ENCODE results near the gene FAM118B. TPM values are rescaled to one million over a fixed set of nuclear protein-coding genes. Genes with fewer than 3 reads are reported as not detected.

Gene FAM118B
- total RNA-seq, 3 donors from 2014 or later (not counting 1 experiment from before 2014, with no cell fraction given): 5.4 to 9.7 (median 7.8) TPM

DNA sequence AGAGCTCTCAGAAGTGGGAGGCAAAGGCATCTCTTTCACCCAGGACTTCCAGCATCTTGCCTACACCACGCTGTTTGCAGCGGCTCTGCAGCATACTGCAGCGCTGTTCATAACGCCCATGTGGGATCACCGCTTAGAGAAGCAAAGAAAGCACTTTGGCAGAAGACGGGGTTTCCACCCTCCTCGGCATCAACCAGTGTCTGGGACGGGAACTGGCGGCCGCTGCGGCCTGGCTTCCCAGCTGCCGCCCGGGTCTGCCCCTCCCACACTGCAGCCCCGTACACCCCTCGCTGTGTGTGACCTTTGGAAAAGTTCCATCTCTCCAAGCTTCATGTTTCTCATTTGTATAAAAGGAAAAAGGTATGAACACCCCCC is 70.8 kb downstream of the FAM118B start:
- peaks cover 3% of the 10 kb centered on the region for H3K36me3 ChIP-seq (ENCODE audit: control insufficient read depth, insufficient read depth, low read length)
- Mint-ChIP-seq H3K27me3 (ENCODE audit: low read depth in 2 of 2) (no peaks in the 10 kb centered on the region), H3K9me3 (no peaks in the 10 kb centered on the region), H3K4me1 (peaks cover 24 to 39% of the 10 kb centered on the region in 2 donors), H3K27ac (peak overlapping the region; percentile 95 to 96), H3K4me3 (peak overlapping the region; percentile 97), H3K36me3 (no peaks in the 10 kb centered on the region)
- H3K9me3 ChIP-seq (ENCODE audit: control insufficient read depth, insufficient read depth, low read length): no peaks in the 10 kb centered on the region
- H3K4me3 ChIP-seq (ENCODE audit: low read length): peak overlapping the region; percentile 64
- intact Hi-C loops (cut with micrococcal nuclease): loop anchor here (2.0 kb wide), 1 partner anchor 14 kb away; the partner anchor contains the start of genes FOXRED1 and SRPRA
- H3K4me1 ChIP-seq (ENCODE audit: control insufficient read depth, insufficient read depth, low read length): peaks cover 37% of the 10 kb centered on the region
- DNase-seq: peak in 1 of 2 donors; percentile 69
- peak overlapping the region; percentile 81 for H3K27ac ChIP-seq (ENCODE audit: low read length)
- peak; percentile 32 to 59 (median 42) for ATAC-seq
- TF ChIP-seq, protein P1, sequence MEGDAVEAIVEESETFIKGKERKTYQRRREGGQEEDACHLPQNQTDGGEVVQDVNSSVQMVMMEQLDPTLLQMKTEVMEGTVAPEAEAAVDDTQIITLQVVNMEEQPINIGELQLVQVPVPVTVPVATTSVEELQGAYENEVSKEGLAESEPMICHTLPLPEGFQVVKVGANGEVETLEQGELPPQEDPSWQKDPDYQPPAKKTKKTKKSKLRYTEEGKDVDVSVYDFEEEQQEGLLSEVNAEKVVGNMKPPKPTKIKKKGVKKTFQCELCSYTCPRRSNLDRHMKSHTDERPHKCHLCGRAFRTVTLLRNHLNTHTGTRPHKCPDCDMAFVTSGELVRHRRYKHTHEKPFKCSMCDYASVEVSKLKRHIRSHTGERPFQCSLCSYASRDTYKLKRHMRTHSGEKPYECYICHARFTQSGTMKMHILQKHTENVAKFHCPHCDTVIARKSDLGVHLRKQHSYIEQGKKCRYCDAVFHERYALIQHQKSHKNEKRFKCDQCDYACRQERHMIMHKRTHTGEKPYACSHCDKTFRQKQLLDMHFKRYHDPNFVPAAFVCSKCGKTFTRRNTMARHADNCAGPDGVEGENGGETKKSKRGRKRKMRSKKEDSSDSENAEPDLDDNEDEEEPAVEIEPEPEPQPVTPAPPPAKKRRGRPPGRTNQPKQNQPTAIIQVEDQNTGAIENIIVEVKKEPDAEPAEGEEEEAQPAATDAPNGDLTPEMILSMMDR (IDR thresholded peaks at IDR 0.05): no peak
- no peaks in the 10 kb centered on the region for H3K27me3 ChIP-seq (ENCODE audit: control insufficient read depth, insufficient read depth, low read length)
- WGBS (ENCODE audit: insufficient coverage): 5% methylated on average over 14 of the region's 15 CpGs

DNA sequence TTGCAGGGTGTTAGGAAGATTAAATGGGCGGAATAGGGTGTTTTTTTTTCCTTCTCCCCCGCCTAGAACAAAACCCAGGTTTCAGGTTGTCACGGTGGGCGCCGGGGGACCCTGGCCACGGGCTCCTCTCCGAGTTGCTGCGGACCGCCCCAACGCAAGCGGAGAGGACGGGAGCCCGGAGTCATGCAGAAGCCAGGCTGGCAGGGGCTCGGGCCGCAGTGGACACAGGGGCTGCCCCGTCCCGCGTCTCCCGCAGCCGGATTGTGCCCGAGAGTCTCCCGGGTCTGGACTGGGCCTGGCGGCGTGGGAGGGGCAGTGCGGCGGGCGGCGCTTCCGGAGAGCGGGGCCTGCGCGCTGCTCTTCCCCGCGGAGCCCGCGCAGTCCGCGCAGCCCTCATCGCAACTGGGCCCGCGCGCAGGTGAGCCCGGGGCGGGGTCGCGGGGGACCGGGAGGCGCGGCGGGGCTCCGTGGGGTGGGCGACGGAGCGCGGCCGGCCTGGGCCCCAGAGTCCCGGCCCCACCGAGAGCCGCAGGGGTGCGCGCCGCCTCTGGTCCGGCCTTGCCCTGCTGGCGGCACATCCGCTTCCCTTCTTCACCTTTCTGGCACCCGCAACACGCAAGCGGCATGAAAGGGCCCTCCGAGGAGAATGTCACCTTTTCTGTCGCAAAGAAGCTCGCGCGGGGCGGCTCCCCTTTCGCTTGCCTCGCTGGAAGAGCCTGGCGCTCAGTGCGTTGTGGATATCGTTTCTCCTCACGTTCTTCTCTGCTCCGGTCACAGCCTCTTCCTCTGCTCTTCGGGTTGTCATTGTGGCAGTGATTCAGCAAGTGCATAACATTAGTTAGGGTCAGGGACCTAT is 71.4 kb downstream of the FAM118B start, which contains the start of gene TIRAP:
Gene TIRAP, plus strand, starts transcription at position 358 of the 856 bp plus-strand sequence. CDS start 7,802 bp downstream, outside the sequence.
- Histone ChIP-seq H3K36me3 (ENCODE audit: control insufficient read depth, insufficient read depth, low read length) (no peaks in the 10 kb centered on the region), H3K27ac (ENCODE audit: low read length) (peak within 1 kb of the TSS; percentile 90), H3K4me3 (ENCODE audit: low read length) (peak within 1 kb of the TSS; percentile 89), H3K27me3 (ENCODE audit: control insufficient read depth, insufficient read depth, low read length) (no peaks in the 10 kb centered on the region), H3K4me1 (ENCODE audit: control insufficient read depth, insufficient read depth, low read length) (peaks cover 37% of the 10 kb centered on the region), H3K9me3 (ENCODE audit: control insufficient read depth, insufficient read depth, low read length) (no peaks in the 10 kb centered on the region)
- peak within 1 kb of the TSS; percentile 95 to 96 for H3K27ac Mint-ChIP-seq
- no peaks in the 10 kb centered on the region for H3K36me3 Mint-ChIP-seq
- intact Hi-C loops (cut with micrococcal nuclease): loop anchor here (2.0 kb wide), 1 partner anchor 14 kb away; the partner anchor contains the start of genes FOXRED1 and SRPRA
- DNase-seq (peak; percentile 53 to 81), ATAC-seq (peak; percentile 80 to 82 (median 81))
- no peaks in the 10 kb centered on the region for H3K27me3 Mint-ChIP-seq (ENCODE audit: low read depth in 2 of 2)
- TF ChIP-seq, protein P1 (IDR thresholded peaks at IDR 0.05): no peak
- H3K4me1 Mint-ChIP-seq: peaks cover 24 to 39% of the 10 kb centered on the region in 2 donors
- WGBS (ENCODE audit: insufficient coverage): under 1% methylated on average over 82 of the region's 82 CpGs
- H3K4me3 Mint-ChIP-seq: peak within 1 kb of the TSS; percentile 99
- H3K9me3 Mint-ChIP-seq: no peaks in the 10 kb centered on the region

DNA sequence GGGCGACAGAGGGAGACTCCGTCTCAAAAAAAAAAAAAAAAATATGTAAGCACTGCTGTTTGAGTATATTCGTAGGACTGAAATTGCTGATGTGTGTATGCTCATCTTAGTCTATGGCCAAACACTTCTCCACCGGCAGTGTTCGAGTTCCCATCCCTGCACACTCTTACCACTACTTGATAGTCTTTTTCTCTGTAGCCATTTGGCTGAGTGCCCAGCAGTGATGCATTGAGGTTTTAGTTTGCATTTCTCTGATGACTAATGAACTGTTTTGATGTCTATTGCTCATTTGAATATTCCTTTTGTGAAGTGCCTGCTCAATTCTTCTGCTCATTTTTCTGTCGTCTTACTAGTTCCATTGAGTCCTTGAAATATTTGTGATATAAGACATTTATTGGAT is 73.2 kb downstream of the FAM118B start:
- DNase-seq (peak in 1 of 2 donors; percentile 90), ATAC-seq (peak in 1 of 3 donors; percentile 12)
- Histone ChIP-seq H3K27me3 (ENCODE audit: control insufficient read depth, insufficient read depth, low read length) (no peaks in the 10 kb centered on the region), H3K9me3 (ENCODE audit: control insufficient read depth, insufficient read depth, low read length) (no peaks in the 10 kb centered on the region), H3K4me3 (ENCODE audit: low read length) (no peak overlapping the region), H3K4me1 (ENCODE audit: control insufficient read depth, insufficient read depth, low read length) (peaks cover 37% of the 10 kb centered on the region), H3K27ac (ENCODE audit: low read length) (no peak overlapping the region), H3K36me3 (ENCODE audit: control insufficient read depth, insufficient read depth, low read length) (peaks cover 7% of the 10 kb centered on the region)
- peak overlapping the region; percentile 38 for H3K4me3 Mint-ChIP-seq
- peaks cover 24 to 39% of the 10 kb centered on the region in 2 donors for H3K4me1 Mint-ChIP-seq
- intact Hi-C loops (cut with micrococcal nuclease): no loop called here
- TF ChIP-seq, protein P1 (IDR thresholded peaks at IDR 0.05): no peak
- H3K27me3 Mint-ChIP-seq (ENCODE audit: low read depth in 2 of 2): no peaks in the 10 kb centered on the region
- H3K27ac Mint-ChIP-seq: peak overlapping the region in 1 of 2 donors; percentile 47
- 79% methylated on average over 5 of the region's 6 CpGs for WGBS (ENCODE audit: insufficient coverage)
- no peaks in the 10 kb centered on the region for H3K9me3 Mint-ChIP-seq
- H3K36me3 Mint-ChIP-seq: no peaks in the 10 kb centered on the region

Data from natural killer cell (primary cell).